ENCODE measurements around the gene AUP1. TPM values are rescaled to one million over a fixed set of nuclear protein-coding genes. Genes with fewer than 3 reads are reported as not detected.

AUP1 gene
- total RNA-seq, 6 experiments from 2014 or later, result 81.0 to 119 (median 94.6) TPM

GRCh38 chr2:74497777-74498499, 31.6 kb downstream of the AUP1 start:
- H3K27me3 Mint-ChIP-seq (ENCODE audit: insufficient read depth), result peaks cover 17% of the 10 kb centered on the region
- H3K4me1 Mint-ChIP-seq (ENCODE audit: low read depth), result peaks cover 31% of the 10 kb centered on the region
- H3K27ac Mint-ChIP-seq, result no peak overlapping the region
- H3K36me3 Mint-ChIP-seq (ENCODE audit: low read depth), result peaks cover 13% of the 10 kb centered on the region
- no peak for DNase-seq
- TF ChIP-seq, protein P1, sequence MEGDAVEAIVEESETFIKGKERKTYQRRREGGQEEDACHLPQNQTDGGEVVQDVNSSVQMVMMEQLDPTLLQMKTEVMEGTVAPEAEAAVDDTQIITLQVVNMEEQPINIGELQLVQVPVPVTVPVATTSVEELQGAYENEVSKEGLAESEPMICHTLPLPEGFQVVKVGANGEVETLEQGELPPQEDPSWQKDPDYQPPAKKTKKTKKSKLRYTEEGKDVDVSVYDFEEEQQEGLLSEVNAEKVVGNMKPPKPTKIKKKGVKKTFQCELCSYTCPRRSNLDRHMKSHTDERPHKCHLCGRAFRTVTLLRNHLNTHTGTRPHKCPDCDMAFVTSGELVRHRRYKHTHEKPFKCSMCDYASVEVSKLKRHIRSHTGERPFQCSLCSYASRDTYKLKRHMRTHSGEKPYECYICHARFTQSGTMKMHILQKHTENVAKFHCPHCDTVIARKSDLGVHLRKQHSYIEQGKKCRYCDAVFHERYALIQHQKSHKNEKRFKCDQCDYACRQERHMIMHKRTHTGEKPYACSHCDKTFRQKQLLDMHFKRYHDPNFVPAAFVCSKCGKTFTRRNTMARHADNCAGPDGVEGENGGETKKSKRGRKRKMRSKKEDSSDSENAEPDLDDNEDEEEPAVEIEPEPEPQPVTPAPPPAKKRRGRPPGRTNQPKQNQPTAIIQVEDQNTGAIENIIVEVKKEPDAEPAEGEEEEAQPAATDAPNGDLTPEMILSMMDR (IDR thresholded peaks at IDR 0.05), result no peak
- H3K4me3 Mint-ChIP-seq, result peak overlapping the region; percentile 88
- H3K9me3 Mint-ChIP-seq, result no peaks in the 10 kb centered on the region

DNA sequence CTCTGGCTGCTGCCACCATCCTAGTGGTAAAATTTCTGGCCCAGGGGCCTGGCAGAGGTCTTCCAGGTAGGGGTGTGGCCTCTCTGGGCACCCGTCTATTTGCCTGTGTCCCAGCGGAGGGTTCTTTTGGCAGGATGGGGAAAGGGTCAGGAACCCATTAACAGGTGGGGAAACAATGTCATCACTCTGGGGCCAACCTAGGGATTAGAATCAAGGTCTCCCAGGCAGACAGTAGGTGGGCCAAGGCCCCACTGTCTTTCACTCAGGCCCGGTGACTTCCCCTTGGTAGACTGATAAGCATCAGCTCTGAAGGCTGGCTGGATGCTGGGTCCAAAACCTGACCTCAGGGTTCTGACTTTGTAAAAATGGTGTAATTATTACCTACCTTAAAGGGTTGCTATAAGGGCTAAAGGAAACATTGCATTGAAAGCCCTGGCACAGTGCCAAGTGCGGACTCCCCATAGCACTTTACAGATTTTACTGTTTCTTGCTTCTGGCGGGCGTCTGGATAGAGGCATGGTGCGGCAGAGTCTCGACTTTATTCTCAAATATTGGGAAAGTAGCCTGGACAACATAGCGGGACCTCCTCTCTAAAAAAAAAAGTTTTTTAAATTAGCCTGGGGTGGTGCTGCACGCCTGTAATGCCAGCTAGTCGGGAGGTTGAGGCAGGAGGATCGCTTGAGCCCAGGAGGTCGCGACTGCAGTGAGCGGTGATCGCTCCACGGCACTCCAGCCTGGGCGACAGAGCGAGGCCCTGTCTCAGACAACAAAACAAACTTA, 32.3 kb downstream of the AUP1 start:
- TF ChIP-seq, protein P1 (IDR thresholded peaks at IDR 0.05), result no peak
- Mint-ChIP-seq H3K36me3 (ENCODE audit: low read depth) (peaks cover 16% of the 10 kb centered on the region), H3K27ac (no peak overlapping the region), H3K9me3 (no peaks in the 10 kb centered on the region), H3K27me3 (ENCODE audit: insufficient read depth) (peaks cover 17% of the 10 kb centered on the region), H3K4me3 (no peak overlapping the region), H3K4me1 (ENCODE audit: low read depth) (peaks cover 27% of the 10 kb centered on the region)
- DNase-seq, result no peak

- DNase-seq, result no peak
- peaks cover 27% of the 10 kb centered on the region for H3K4me1 Mint-ChIP-seq (ENCODE audit: low read depth)
- H3K36me3 Mint-ChIP-seq (ENCODE audit: low read depth), result peaks cover 30% of the 10 kb centered on the region
- H3K4me3 Mint-ChIP-seq, result no peak overlapping the region
- TF ChIP-seq, protein P1 (IDR thresholded peaks at IDR 0.05), result no peak
- H3K27ac Mint-ChIP-seq, result no peak overlapping the region
- no peaks in the 10 kb centered on the region for H3K9me3 Mint-ChIP-seq
- H3K27me3 Mint-ChIP-seq (ENCODE audit: insufficient read depth), result peaks cover 11% of the 10 kb centered on the region
Measured at GRCh38 chr2:74495440-74495839, 34.1 kb downstream of the AUP1 start.

DNA sequence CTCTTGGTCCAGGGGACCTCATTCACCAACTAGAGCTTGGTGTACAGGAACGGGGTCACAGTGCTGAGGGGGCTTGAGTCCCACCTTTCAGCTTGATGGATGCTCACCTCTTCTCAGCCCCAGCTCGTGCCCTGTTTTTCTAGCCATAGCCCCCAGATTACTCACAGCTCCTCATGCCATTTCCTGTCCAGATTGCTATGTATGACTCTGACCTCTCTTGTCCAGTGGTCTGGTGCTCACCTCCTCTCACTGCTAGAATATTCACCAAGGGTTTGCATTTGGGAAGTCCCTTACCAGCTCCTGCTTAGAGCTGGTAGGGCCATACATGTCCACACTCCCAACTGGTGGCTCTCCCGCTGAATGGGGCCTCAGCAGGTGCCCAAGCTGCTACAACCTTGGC, 36.0 kb downstream of the AUP1 start:
- H3K4me1 Mint-ChIP-seq (ENCODE audit: low read depth), result peaks cover 31% of the 10 kb centered on the region
- no peaks in the 10 kb centered on the region for H3K9me3 Mint-ChIP-seq
- peak overlapping the region; percentile 49 for H3K27ac Mint-ChIP-seq
- TF ChIP-seq, protein P1 (IDR thresholded peaks at IDR 0.05), result no peak
- DNase-seq, result no peak
- peaks cover 34% of the 10 kb centered on the region for H3K36me3 Mint-ChIP-seq (ENCODE audit: low read depth)
- H3K27me3 Mint-ChIP-seq (ENCODE audit: insufficient read depth), result peaks cover 4% of the 10 kb centered on the region
- no peak overlapping the region for H3K4me3 Mint-ChIP-seq

GRCh38 chr2:74491648-74492544, 37.6 kb downstream of the AUP1 start:
- DNase-seq, result no peak
- H3K27me3 Mint-ChIP-seq (ENCODE audit: insufficient read depth), result peaks cover 1% of the 10 kb centered on the region; the same call in 1 of the 2 replicates
- H3K4me1 Mint-ChIP-seq (ENCODE audit: low read depth), result peaks cover 37% of the 10 kb centered on the region
- H3K4me3 Mint-ChIP-seq, result no peak overlapping the region
- H3K36me3 Mint-ChIP-seq (ENCODE audit: low read depth), result peaks cover 38% of the 10 kb centered on the region
- H3K27ac Mint-ChIP-seq, result no peak overlapping the region
- no peaks in the 10 kb centered on the region for H3K9me3 Mint-ChIP-seq
- TF ChIP-seq, protein P1 (IDR thresholded peaks at IDR 0.05), result no peak
